ENCODE results near the gene MAGEA9.
"Not testable (repeated sequence)": the region's sequence is repeated elsewhere in the genome, so short reads cannot be mapped to it uniquely, and the experiment has no call there.

Gene MAGEA9

DNA sequence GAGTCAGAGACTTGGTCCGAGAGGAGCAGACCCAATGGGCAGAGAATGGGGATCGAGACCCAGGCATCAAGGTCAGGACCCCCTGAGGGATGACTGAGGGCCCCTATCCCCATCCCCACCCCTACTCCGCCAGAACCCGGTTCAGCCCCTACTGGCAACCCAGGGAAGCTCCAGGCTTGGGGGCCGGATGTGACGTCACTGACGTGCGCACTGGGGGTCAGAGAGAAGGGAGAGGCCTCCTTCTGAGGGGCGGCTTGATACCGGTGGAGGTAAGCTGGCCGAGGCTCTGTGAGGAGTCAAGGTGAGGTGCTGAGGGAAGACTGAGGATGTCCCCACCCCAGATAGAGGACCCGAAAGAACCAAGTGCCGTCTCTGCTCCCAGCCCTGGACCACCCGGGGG is at the start of gene MAGEA9:
Gene MAGEA9, plus strand, starts transcription at position 204 of the 400 bp plus-strand sequence. CDS start 4,281 bp downstream, outside the sequence.
- DNase-seq = not testable (repeated sequence)

GRCh38 chrX:149742269-149742668 is 39.5 kb upstream of the MAGEA9 start:
- DNase-seq = not testable (repeated sequence)

- not testable (repeated sequence) for DNase-seq
Measured at GRCh38 chrX:149746390-149747007, 35.2 kb upstream of the MAGEA9 start.

- no peak for DNase-seq
Measured at GRCh38 chrX:149757206-149758067, 24.3 kb upstream of the MAGEA9 start.

DNA sequence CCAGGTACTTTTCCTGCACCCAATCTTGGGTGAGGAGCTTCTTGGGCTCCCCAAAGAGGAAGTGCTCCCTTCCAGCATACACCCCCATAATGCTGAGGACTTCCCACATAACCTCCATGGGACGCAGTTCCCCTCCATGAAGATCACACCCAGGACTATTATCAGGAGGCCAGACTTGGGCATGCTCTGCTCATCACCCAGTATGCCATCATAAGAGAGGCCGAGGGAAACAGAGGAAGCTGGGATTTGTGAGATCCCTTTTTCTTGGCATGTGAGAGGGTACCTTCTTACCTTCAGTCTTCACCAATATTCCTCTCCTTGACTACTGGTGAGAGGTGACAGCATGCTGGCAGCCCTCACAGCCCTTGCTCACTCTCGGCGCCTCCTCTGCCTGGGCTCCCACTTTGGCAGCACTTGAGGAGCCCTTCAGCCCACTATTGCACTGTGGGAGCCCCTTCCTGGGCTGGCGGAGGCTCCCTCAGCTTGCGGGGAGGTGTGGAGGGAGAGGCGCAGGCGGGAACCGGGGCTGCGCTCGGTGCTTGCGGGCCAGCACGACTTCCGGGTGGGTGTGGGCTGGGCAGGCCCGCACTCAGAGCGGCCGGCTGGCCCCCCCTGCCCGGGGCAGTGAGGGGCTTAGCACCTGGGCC is 23.5 kb upstream of the MAGEA9 start:
- no peak for DNase-seq

DNA sequence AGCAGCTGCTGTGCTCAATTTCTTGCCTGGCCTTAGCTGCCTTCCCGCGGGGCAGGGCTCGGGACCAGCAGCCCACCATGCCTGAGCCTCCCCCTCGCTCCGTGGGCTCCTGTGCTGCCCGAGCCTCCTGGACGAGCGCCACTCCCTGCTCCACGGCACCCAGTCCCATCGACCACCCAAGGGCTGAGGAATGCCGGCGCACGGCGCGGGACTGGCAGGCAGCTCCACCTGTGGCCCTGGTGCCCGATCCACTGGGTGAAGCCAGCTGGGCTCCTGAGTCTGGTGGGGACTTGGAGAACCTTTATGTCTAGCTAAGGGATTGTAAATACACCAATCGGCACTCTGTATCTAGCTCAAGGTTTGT is 23.0 kb upstream of the MAGEA9 start:
- not testable (repeated sequence) for DNase-seq

GRCh38 chrX:149759824-149760223 is 21.9 kb upstream of the MAGEA9 start:
- no peak for DNase-seq

- no peak for DNase-seq
Measured at GRCh38 chrX:149760965-149761364, 20.8 kb upstream of the MAGEA9 start.

DNA sequence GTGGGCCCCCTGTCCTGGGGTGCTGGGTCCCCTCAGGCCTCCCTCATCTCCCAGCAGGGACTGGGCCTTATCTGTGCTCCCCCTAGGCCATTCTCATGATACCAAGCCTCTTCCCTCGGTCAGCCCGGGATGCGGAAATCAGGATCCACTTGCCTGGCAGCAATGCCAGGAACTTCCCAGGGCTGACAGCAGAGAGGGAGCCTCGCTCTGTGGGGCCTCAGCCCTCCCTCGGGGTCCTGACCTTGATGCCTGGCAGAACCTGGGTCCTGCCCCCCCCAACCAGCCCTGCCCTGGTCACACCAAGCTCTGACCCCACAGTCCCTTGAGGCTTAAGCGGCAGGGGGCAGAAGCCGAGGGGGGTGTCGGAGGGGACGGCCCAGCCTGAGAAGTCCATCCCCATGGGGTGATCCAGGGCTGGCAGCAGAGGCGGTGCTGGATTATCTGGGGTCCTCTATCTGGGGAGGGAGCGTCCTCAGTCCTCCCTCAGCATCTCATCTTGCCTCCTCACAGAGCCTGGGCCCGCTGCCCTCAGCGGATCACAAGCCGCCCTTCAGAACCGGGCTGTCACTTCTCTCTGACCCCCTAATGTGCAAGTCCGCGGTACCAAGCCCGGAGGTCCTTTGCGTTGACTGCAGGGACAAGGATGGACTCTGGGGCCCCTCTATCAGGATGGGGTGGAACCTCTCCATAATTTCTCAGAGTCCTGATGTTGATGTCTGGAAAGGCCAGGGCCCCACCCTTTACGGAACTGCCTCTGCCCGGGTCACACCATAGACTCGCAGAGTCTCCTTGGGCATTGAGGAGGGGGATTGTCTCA is 19.7 kb upstream of the MAGEA9 start:
- not testable (repeated sequence) for DNase-seq

- no peak for DNase-seq
Measured at GRCh38 chrX:149762696-149763614, 18.8 kb upstream of the MAGEA9 start.

DNA sequence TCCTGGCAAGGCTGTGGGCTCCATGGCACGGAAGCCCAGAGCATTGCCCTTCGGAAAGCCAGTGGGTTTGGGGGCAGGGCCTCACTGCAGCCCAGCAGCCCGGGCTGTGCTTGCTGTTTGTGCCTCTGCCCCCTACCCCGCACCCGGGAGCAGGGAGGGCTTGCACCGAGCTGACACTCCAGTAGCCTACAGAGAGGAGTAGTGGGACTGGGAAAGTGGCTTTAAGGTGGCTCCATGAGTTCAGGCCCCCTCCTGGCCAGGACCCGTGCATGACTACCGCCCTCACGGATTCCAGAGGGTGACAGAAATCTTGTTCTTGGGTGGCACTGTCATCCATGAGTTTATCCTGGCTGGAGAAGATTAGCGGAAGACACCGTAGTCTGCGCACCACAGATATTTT is 11.4 kb upstream of the MAGEA9 start:
- not testable (repeated sequence) for DNase-seq

DNA sequence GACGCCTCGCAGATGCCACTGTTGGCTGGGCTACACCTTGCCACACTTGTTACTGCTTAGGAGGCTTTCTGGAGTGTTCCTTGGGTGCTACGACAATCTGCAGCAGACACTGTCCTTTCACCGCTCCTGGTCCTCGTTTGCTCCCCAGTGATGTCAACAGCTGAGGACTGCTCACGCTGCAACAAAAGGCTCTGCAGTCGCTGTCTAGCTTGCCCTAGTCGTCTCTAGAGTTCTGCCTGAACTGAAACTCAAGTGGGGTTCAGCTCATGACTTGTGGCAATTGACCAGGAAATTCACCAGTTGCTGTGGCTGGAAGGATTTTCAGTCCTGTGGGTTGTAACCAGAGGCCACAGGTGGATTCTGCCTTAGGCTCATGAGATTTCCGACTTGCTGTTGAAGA is 8.7 kb upstream of the MAGEA9 start:
- DNase-seq = not testable (repeated sequence)

DNA sequence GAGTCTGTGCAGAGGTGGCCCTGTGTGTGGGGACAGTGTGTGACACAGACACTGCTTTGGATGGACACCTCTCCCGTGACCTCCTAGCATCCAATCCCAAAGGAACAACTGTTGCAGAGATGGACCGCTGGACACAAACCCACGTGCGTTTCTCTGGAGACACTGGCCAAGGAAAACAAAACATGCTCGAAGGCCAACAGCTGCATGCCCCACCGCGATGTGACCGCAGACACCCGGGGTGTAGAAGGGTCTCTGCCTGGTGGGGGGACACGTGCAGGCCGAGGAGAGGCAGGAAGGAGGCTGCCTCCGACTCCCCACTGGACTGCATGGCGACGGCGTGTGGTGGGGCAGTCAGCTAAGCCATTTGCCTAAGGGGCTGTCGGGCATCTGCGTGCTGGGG is 8.0 kb upstream of the MAGEA9 start, which contains the start of gene HSFX1:
Gene HSFX1, plus strand, starts transcription at position 301 of the 400 bp plus-strand sequence. CDS start 614 bp downstream, outside the sequence.
- not testable (repeated sequence) for DNase-seq

DNA sequence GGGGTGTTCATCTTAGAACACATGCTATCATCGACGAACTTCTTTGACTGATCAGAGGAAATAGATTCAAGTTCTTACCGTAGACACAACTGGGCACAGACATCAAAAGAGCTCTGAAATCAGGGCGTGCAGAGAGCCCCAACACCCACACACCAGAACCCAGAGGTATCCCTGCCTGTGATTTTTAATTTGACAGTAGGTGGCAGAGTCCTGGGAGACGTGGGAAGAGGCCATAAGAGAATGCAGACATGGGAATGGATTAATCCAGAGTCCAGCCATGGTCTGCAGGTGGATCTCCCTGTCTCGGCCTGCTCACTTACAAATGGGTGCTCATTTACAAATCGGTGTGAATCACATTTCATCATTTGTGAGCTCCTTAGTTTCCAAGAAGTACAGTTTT is 3.7 kb upstream of the MAGEA9 start:
- DNase-seq = not testable (repeated sequence)

GRCh38 chrX:149795531-149795930 is 13.8 kb downstream of the MAGEA9 start:
- not testable (repeated sequence) for DNase-seq

- DNase-seq = no peak
Measured at GRCh38 chrX:149799095-149799714, 17.5 kb downstream of the MAGEA9 start.

GRCh38 chrX:149799938-149800337 is 18.2 kb downstream of the MAGEA9 start:
- DNase-seq = no peak

DNA sequence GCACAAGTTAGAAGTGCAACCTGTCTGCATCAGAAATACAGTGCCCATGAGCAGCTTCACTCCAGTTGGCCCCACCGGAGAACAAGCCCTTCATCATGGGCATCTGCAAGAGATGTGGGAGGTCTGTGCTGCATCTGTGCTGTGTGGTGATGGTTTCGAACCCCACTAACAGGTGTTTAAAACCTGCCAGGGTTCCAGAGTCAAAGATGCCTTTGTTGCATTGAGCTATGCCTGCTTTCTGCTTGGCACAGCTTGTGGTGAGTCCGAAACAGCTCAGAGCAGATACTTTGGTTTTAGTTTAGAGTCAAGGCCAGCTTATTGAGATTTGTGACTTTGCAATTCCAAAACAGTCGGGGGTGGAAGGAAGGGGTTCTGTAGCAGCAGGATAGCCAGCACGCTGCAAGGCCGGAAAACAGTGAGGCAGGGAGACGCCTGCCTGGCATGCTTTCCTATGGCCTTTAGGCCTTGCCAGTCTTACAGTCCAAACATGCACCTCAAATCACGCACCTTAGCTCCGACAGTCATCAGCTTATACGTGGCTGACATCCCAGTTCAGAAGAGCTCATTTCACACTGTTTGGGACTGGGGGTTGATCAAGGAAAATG is 21.8 kb downstream of the MAGEA9 start:
- no peak for DNase-seq

- DNase-seq = no peak
Measured at GRCh38 chrX:149804102-149804501, 22.4 kb downstream of the MAGEA9 start.

- DNase-seq = no peak
Measured at GRCh38 chrX:149807747-149808458, 26.2 kb downstream of the MAGEA9 start.
